ENCODE results near the gene CYTH4.

Gene CYTH4

GRCh38 chr22:37267135-37267587, 15.1 kb upstream of the CYTH4 start:
- no peak for DNase-seq (ENCODE audit: low read depth)
- peak overlapping the region; percentile 49 for H3K4me3 ChIP-seq (replicated peaks; ENCODE audit: low read depth, low read length)
- TF ChIP-seq, protein P1, sequence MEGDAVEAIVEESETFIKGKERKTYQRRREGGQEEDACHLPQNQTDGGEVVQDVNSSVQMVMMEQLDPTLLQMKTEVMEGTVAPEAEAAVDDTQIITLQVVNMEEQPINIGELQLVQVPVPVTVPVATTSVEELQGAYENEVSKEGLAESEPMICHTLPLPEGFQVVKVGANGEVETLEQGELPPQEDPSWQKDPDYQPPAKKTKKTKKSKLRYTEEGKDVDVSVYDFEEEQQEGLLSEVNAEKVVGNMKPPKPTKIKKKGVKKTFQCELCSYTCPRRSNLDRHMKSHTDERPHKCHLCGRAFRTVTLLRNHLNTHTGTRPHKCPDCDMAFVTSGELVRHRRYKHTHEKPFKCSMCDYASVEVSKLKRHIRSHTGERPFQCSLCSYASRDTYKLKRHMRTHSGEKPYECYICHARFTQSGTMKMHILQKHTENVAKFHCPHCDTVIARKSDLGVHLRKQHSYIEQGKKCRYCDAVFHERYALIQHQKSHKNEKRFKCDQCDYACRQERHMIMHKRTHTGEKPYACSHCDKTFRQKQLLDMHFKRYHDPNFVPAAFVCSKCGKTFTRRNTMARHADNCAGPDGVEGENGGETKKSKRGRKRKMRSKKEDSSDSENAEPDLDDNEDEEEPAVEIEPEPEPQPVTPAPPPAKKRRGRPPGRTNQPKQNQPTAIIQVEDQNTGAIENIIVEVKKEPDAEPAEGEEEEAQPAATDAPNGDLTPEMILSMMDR (IDR thresholded peaks at IDR 0.05; ENCODE audit: low read length, missing control alignments) = peak; percentile 75

GRCh38 chr22:37267661-37268413, 14.5 kb upstream of the CYTH4 start:
- TF ChIP-seq, protein P1 (IDR thresholded peaks at IDR 0.05; ENCODE audit: low read length, missing control alignments) = no peak
- no peak for DNase-seq (ENCODE audit: low read depth)
- H3K4me3 ChIP-seq (replicated peaks; ENCODE audit: low read depth, low read length) = no peak overlapping the region

DNA sequence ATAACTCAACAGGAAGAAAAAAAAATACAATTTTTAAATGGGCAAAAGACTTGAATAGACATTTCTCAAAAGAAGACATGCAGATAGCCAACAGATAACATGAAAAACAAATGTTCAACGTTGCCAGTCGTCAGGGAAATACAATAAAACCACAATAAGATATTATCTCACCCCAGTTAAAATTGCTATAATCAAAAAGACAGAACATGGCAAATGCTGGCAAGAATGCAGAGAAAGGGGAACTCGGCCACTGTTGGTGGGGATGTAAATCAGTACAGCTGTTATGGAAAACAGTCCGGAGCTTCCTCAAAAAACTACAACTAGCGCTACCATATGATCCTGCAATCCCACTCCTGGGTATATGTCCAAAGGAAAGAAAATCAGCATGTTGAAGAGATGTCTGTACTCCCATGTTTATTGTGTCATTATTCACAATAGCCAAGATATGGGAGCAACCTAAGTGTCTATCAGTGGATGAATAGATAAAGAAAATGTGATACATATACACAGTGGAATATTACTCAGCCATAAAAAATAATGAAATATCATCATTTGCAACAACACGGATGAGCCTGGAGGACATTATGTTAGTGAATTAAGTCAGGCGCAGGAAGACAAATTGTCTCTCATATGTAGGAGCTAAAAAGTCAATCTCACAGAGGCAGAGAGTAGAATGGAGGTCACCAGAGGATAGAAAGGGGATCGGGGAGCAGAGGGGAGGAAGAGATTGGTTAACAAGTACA, 12.2 kb upstream of the CYTH4 start:
- TF ChIP-seq, protein P1 (IDR thresholded peaks at IDR 0.05; ENCODE audit: low read length, missing control alignments) = no peak
- DNase-seq (ENCODE audit: low read depth) = no peak
- H3K4me3 ChIP-seq (replicated peaks; ENCODE audit: low read depth, low read length) = no peak overlapping the region

DNA sequence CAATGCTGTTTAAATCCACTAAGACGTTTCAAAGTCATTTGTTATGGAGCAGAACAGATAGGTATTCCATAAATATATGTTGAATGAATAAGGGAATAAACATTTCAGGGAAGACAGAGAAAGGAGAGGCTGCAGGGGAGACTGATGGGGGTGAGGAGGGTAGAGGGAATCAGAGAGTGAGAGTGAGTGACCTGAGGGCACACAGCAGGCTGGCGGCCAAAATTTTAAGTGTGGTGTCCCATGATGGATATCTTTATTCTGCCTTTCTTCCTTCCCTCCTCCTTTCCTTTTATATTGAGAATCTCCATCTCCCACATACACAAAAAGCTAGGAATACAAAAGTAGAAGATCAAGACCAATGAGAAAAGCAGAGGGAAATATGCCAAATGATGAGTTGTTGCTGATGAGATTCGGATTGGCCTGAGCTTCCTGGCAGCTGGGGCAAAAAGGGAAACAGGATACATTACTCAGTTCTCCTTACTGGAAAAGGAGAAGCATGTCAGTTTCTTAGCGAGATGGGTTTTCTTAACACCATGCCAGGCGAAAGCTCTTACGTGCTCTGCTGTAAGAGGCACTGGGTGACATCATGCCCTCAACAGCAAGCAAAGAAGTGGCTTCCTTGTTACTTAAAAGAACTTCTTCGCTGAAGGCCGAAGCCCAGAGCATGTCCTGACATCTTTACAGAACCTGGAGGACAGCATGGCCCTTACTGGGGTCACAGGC, 11.2 kb upstream of the CYTH4 start:
- TF ChIP-seq, protein P1 (IDR thresholded peaks at IDR 0.05; ENCODE audit: low read length, missing control alignments) = no peak
- peak; percentile 39 for DNase-seq (ENCODE audit: low read depth)
- H3K4me3 ChIP-seq (replicated peaks; ENCODE audit: low read depth, low read length) = no peak overlapping the region

DNA sequence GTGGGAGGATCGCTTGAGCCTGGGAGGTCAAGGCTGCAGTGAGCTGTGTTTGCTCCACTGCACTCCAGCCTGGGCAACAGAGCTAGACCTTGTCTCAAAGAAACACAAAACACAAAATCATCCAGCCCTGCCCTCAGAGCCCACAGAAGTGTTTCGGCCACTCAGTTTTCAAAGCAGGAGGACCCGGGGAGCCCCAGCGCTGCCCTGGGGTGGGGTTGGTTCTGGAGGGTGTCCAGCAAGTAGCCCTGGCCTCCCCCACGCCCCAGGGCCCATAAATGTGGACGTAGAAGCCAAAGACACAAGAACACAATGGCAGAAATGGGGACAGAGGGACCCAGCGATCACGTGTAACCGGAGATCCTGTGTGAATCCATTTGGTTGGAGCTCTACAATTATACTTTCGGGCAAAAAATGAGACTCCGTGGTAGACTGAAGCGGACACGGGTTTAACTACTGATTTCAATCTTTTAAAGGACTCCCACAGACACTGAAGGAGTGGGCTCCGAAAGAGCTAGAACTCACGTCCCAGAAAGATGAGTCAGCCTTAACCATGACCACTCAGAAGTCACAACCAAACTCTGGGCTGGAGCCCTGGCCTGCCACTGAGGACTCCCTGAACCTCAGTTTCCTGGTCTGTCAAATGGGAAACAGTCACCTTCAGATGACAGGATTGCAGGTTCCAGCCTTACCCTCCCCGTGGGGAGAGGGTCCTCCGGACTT, 9.0 kb upstream of the CYTH4 start:
- TF ChIP-seq, protein P1 (IDR thresholded peaks at IDR 0.05; ENCODE audit: low read length, missing control alignments) = no peak
- peak; percentile 68 for DNase-seq (ENCODE audit: low read depth)
- H3K4me3 ChIP-seq (replicated peaks; ENCODE audit: low read depth, low read length) = no peak overlapping the region

- H3K4me3 ChIP-seq (replicated peaks; ENCODE audit: low read depth, low read length) = no peak overlapping the region
- DNase-seq (ENCODE audit: low read depth) = no peak
- TF ChIP-seq, protein P1 (IDR thresholded peaks at IDR 0.05; ENCODE audit: low read length, missing control alignments) = no peak
Observed at GRCh38 chr22:37273846-37274225, 8.5 kb upstream of the CYTH4 start.
